ENCODE measurements around the gene FAM163B.

FAM163B gene

GRCh38 chr9:133591116-133591910 lies 17.9 kb downstream of the FAM163B start:
- H3K4me3 ChIP-seq (ENCODE audit: low read length): no peak overlapping the region
- no peak for TF ChIP-seq ZNF274 (IDR thresholded peaks at IDR 0.05; ENCODE audit: low read depth, low read length)

GRCh38 chr9:133590231-133590855 lies 18.8 kb downstream of the FAM163B start:
- TF ChIP-seq ZNF274 (IDR thresholded peaks at IDR 0.05; ENCODE audit: low read depth, low read length): no peak
- no peak overlapping the region for H3K4me3 ChIP-seq (ENCODE audit: low read length)

- no peak overlapping the region for H3K4me3 ChIP-seq (ENCODE audit: low read length)
- TF ChIP-seq ZNF274 (IDR thresholded peaks at IDR 0.05; ENCODE audit: low read depth, low read length): no peak
Measured at GRCh38 chr9:133589454-133590227, 19.5 kb downstream of the FAM163B start.

GRCh38 chr9:133587466-133587865 lies 21.7 kb downstream of the FAM163B start:
- H3K4me3 ChIP-seq (ENCODE audit: low read length): no peak overlapping the region
- no peak for TF ChIP-seq ZNF274 (IDR thresholded peaks at IDR 0.05; ENCODE audit: low read depth, low read length)

- H3K4me3 ChIP-seq (ENCODE audit: low read length): no peak overlapping the region
Measured at GRCh38 chr9:133587051-133587450, 22.1 kb downstream of the FAM163B start.

GRCh38 chr9:133585481-133586351 lies 23.5 kb downstream of the FAM163B start:
- no peak overlapping the region for H3K4me3 ChIP-seq (ENCODE audit: low read length)
- TF ChIP-seq ZNF274 (IDR thresholded peaks at IDR 0.05; ENCODE audit: low read depth, low read length): no peak

More at GRCh38 chr9:133587051-133587450, 22.1 kb downstream of the FAM163B start:
- TF ChIP-seq ZNF274 (IDR thresholded peaks at IDR 0.05; ENCODE audit: low read depth, low read length): no peak

GRCh38 chr9:133584559-133585476 lies 24.4 kb downstream of the FAM163B start:
- TF ChIP-seq ZNF274 (IDR thresholded peaks at IDR 0.05; ENCODE audit: low read depth, low read length): no peak
- no peak overlapping the region for H3K4me3 ChIP-seq (ENCODE audit: low read length)

- TF ChIP-seq ZNF274 (IDR thresholded peaks at IDR 0.05; ENCODE audit: low read depth, low read length): no peak
- H3K4me3 ChIP-seq (ENCODE audit: low read length): no peak overlapping the region
Measured at GRCh38 chr9:133584167-133584558, 25.0 kb downstream of the FAM163B start.

GRCh38 chr9:133583586-133583985 lies 25.6 kb downstream of the FAM163B start:
- no peak overlapping the region for H3K4me3 ChIP-seq (ENCODE audit: low read length)
- no peak for TF ChIP-seq ZNF274 (IDR thresholded peaks at IDR 0.05; ENCODE audit: low read depth, low read length)

GRCh38 chr9:133583111-133583510 lies 26.1 kb downstream of the FAM163B start:
- no peak overlapping the region for H3K4me3 ChIP-seq (ENCODE audit: low read length)
- TF ChIP-seq ZNF274 (IDR thresholded peaks at IDR 0.05; ENCODE audit: low read depth, low read length): no peak

GRCh38 chr9:133582501-133583045 lies 26.6 kb downstream of the FAM163B start:
- TF ChIP-seq ZNF274 (IDR thresholded peaks at IDR 0.05; ENCODE audit: low read depth, low read length): no peak
- H3K4me3 ChIP-seq (ENCODE audit: low read length): no peak overlapping the region

GRCh38 chr9:133581513-133582343 lies 27.5 kb downstream of the FAM163B start:
- no peak overlapping the region for H3K4me3 ChIP-seq (ENCODE audit: low read length)
- no peak for TF ChIP-seq ZNF274 (IDR thresholded peaks at IDR 0.05; ENCODE audit: low read depth, low read length)
